HUDEP-2 (cell line): ENCODE measurements around the gene GP1BA.
A peak's percentile ranks its signal among the peaks of the same experiment; 100 is the strongest.
"Not testable (repeated sequence)": the region's sequence is repeated elsewhere in the genome, so short reads cannot be mapped to it uniquely, and the experiment has no call there.

Source experiments
- DNase-seq, 76 experiments: peaks; one replicate each; lab custom pipeline; 2025; ENCODE audit not compliant: unreplicated experiment in 76 of 76; lab: John Stamatoyannopoulos, UW

Gene GP1BA

DNA sequence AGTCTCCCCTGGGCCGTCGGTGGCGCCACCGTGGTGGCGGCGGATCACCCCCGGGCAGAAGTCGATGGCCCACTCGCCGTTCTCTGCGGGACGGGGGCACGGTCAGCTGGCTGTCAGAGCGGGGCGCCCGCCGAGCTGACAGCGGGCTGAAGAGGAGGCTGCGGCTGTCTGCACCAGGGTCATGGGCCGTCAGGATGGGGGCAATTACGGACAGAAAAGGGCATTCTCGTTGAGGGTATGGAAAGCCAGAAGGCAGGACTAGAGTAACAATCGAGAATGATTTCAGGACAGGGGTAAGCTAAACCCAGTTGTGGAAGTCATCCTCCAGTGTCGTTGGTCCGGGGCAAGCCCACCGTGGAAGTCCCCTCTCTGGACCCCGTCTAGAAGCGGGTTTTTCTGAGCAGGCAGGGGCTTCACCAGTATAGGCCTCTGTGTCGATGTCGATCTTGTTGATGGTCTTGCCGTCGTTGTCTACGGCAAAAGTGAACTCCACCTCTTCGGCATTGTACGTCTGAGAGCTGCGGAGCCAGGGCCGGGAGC, 30.9 kb upstream of the GP1BA start:
- DNase-seq, result no peak

DNA sequence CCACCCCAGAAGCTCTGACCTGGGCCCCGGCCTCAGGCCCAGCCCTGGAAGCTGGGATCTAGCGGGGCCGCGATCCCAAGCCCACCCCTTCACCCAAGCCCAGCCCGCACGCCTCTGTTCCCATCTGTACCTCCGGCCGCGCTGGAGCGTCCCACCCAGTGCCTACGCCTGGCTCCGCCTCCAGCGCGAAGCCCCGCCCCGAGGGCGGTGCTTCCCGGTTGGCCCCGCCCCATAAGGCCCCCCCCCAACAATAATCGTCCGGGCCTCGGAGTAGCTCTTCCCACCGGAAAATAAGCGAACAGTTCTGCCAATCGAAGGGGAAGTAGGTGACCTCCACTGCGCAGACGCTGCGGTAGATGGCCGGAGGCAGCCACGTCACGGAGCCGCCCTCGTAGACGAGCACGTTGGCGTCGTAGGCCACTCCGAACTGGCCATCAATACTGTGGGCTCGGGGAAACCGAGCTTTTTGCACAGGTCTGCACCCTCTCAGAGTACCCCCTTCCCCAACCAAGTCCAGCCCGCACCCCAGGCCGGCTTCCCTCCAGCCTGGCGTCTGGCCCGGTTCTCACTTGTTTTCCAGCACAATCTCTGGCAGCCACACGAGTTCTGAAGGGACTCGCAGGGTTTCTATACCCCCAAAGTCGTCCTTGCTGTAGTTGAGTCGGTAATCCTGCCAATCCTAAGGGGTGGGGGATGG, 30.3 kb upstream of the GP1BA start:
- DNase-seq, result no peak

DNA sequence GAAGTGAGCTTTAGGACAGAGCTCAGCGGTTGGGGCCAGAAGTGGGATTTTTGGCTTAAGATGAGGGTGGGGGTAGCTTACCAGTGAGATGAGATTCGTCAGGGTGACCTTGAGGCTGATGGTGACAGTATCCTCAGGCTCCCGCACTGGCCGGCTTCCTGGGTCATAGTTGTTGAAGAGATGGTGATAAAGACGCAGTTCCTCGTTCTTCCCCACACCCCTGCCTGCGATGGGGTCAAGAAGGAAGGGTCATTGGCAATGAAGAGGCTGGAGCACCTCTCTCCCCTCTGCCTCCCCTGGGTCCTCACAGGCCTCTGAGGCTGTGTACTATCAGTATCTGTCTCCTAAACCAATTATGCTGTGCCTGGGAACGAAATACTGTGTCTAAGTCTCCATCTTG, 29.5 kb upstream of the GP1BA start:
- no peak for DNase-seq

DNA sequence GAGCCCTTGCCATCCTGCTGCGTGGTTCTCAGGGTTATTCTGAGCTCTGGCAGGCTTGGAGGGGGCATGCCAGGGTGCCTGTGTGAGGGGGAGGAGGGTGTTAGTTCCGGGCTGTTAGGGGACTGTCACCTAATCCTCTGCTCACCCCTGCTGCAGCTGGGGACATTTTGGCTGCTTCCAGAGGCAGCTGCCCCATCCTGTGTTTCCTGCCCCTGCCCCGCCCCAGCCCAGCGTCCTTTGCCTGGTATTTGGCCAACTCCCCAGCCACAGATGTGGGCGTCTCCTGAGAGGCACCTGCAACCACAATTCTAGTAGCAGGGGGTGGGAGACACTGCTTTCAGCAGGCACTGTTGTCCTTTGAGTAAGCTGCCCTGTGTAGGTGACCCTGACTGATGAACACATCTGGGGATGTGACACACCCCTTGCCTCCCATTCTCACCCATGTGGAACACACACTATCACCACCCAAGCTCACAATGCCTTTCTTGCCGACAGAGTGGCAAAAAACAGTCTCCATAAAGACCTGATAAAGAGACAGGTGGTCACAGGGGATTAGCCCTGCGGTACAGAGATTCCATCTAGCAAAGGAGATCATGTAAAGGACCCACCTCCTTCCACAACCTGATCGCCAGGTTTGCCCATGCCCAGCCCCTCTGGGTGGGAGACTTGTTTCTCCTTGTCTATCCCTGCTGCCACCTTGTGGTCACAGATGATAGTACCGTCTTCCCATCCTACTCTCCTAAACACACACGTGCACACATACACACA, 28.8 kb upstream of the GP1BA start, which contains the start of gene CHRNE:
TSS of gene CHRNE (minus strand) at position 48 of the 768 bp plus-strand sequence. CDS start at position 13, 35 bp downstream.
- DNase-seq, result peak in 69 of 76 experiments; percentile 23 to 79 (median 55)

DNA sequence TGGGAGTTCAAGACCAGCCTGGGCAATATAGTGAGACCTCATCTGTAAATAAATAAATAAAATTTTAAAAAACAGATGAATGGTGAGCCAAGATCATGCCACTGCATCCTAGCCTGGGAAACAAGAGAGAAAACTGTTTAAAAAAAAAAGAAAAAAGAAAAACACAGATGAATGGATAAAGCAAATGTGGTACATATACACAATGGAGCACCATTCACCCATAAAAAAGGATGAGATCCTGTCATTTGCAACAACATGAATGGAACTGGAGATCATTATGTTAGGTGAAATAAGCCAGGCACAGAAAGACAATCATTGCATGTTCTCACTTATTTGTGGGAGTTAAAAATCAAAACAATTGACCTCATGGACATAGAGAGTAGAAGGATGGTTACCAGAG, 25.4 kb upstream of the GP1BA start:
- not testable (repeated sequence) for DNase-seq

DNA sequence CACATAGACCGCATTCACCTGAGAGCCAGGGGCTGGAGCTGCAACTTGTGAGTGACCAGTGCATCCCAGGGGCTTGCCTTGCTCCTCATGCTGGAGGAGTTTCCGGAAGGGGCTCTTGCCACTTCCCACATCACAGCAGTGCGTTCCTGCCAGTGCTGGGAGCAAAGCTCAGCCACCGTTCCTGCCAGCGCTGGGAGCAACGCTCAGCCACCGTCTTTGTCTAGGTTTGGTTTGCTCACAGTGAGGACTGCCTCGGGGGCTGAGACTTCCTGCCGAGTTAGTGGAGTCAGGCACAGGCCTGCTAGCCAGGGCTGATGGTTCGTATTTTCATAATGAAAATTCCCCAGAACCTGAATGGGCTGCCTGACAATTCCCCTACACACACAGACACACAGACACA, 23.8 kb upstream of the GP1BA start:
- no peak for DNase-seq

DNA sequence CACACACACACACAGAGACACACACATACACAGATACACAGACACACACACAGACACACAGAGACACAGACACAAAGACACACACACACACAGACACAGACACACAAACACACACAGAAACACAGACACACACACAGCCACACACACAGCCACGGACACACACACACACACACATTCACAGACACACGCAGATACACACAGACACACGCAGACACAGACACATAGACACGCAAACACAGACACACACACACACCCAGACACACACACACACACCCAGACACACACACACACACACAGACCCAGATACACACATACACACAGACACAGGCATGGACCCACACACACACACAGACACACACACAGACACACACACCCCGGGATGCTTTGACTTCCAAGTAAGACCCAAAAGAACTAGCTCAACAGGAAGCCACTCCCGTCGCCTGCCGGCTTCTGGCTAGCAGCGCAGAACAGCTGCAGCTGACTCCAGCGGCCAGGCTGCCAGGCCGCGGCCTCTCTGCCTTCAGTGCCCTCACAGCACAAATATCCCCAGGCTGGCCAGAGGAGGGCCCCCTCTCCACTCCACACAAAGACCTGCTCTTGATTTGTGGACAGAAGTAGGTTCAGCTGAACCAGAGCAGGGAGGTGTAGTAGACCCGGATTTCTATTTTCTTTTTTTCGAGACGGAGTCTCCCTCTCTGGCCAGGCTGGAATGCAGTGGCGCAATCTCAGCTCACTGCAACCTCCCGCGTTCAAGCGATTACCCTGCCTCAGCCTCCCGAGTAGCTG, 23.2 kb upstream of the GP1BA start:
- peak in 71 of 76 experiments; percentile 31 to 89 (median 70) for DNase-seq

DNA sequence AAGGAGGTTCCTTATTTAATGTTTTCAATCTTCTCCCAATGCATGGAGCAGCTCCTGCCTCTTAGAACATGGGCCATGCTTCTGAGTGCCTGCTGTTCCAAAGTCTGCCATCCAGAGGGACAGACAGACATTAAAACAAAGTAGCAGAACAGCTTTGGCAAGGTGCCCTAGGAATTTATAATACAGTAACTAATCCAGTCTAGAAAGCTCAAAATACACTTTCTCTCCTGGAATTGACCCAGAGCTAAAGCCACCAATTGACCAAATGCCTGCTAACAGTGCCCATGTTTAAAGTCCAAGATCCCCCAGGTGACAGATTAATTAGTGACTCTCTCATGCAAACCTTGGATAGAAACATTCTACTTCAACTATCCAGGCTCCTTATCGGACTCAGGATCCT, 18.1 kb upstream of the GP1BA start:
- DNase-seq, result no peak

DNA sequence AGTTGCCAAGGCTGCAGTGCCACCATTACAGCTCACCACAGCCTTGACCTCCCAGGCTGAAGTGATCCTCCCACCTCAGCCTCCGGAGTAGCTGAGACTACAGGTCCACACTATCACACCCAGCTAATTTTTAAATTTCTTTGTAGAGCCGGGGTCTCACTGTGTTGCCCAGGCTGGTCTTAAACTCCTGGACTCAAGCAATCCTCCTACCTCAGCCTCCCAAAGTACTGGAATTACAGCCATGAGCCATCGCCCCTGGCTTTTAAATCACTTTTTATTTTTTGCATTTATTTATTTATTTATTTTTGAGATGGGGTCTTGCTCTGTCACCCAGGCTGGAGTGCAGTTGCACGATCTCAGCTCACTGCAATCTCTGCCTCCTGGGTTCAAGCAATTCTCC, 17.5 kb upstream of the GP1BA start:
- DNase-seq, result not testable (repeated sequence)

DNA sequence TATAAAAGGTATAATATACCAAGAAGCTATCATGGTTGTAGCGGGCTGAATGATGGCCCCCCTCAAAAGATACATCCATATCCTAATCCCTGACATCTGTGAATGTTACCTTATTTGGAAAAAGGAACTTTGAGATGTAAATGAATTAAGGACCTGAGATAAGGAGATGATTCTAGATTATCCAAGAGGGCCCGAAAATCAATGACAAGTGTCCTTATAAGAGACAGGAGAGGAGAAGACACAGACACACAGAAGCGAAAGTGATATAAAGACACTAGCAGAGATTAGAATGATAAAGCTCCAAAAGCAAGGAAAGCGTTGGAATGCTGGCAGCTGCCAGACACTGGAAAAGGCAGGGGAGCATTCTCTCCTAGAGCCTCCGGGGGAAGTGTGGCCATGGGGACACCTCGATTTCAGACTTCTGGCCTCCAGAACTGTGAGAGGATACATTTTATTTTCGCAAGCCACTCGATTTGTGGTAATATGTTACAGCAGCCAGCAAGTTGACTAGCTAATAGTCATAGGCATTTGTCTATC, 12.5 kb upstream of the GP1BA start:
- DNase-seq, result no peak

DNA sequence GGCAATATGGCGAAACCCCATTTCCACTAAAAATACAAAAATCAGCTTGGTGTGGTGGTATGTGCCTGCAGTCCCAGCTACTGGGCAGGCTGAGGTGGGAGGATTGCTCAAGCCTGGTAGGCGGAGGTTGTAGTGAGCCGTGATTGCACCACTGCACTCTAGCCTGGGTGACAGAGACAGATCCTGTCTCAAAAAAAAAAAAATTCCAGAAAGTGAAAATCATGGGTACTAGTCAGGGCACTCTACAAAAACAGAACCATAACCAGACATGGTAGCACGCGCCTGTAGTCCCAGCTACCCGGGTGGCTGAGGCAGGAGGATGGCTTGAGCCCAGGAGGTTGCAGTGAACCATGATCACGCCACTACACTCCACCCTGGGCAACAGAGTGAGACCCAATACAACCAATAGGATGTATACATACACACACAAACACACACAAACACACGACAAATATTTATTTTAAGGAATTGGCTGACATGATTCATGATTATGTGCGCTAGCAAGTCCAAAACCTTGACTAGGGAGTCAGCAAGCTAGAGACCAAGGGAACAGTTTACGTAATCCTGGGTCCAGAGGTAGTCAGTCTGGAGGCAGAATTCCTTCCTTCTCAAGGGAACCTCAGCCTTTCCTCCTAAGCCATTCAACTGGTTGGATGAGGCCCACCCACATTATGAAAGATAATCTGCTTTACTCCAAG, 11.6 kb upstream of the GP1BA start:
- no peak for DNase-seq

DNA sequence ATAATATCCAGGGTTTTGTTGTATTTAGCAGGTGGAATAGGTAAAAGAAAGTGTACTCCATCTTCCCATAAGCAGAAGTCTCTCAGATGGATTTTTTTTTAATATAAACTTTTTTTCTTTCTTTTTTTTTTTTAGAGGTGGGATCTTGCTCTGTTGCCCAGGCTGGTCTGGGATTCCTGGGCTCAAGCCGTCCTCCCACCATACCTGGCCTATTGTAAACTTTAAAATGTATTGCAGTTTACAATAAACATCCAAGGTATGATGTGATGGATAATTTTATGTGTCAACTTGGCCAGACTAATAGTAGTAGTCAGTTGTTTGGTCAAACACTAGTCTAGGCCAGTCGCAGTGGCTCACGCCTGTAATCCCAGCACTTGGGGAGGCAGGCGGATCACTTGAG, 10.8 kb upstream of the GP1BA start:
- no peak for DNase-seq

DNA sequence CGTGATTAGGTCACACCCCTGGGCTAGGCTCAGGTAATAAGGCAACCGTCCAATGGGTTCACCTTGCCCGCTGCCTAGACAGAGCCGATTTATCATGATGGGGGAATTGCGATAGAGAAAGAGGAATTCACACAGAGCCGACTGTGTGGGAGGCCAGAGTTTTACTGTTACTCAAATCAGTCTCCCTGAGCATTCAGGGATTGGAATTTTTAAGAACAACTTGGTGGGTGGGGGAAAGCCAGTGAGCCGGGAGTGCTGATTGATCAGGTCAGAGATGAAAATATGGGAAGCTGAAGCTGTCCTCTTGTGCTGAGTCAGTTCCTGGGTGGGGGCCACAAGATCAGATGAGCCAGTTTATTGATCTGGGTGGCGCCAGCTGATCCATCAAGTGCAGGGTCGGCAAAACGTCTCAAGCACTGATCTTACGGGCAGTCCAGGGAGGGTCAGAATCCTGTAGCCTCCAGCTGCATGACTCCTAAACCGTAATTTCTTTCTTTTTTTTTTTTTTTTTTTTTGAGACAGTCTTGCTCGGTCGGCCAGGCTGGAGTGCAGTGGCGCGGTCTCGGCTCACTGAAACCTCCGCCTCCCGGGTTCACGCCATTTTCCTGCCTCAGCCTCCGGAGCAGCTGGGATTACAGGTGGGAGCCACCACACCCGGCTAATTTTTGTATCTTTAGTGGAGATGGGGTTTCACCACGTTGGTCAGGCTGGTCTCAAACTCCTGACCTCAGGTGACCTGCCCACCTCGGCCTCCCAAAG, 5.3 kb upstream of the GP1BA start:
- DNase-seq, result not testable (repeated sequence)

DNA sequence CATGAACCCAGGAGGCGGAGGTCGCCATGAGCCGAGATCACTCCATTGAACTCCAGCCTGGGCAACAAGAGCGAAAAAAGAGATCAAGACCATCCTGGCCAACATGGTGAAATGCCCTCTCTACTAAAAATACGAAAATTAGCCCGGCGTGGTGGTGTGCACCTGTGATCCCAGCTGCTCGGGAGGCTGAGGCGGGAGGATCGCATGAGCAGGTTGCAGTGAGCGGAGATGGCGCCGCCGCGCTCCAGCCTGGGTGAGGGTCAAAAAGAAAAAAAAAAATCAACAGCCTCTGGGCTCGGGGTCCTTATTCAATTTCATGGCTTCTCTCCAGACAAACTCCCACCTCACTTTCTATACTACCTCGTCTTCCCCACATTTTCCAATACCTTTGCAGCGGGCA, 3.2 kb upstream of the GP1BA start:
- DNase-seq, result no peak

DNA sequence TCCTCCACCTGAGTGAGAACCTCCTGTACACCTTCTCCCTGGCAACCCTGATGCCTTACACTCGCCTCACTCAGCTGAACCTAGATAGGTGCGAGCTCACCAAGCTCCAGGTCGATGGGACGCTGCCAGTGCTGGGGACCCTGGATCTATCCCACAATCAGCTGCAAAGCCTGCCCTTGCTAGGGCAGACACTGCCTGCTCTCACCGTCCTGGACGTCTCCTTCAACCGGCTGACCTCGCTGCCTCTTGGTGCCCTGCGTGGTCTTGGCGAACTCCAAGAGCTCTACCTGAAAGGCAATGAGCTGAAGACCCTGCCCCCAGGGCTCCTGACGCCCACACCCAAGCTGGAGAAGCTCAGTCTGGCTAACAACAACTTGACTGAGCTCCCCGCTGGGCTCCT, 679 bp downstream of the GP1BA start:
- DNase-seq, result no peak

DNA sequence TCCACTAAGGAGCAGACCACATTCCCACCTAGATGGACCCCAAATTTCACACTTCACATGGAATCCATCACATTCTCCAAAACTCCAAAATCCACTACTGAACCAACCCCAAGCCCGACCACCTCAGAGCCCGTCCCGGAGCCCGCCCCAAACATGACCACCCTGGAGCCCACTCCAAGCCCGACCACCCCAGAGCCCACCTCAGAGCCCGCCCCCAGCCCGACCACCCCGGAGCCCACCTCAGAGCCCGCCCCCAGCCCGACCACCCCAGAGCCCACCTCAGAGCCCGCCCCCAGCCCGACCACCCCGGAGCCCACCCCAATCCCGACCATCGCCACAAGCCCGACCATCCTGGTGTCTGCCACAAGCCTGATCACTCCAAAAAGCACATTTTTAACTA, 1.6 kb downstream of the GP1BA start:
- DNase-seq, result no peak

DNA sequence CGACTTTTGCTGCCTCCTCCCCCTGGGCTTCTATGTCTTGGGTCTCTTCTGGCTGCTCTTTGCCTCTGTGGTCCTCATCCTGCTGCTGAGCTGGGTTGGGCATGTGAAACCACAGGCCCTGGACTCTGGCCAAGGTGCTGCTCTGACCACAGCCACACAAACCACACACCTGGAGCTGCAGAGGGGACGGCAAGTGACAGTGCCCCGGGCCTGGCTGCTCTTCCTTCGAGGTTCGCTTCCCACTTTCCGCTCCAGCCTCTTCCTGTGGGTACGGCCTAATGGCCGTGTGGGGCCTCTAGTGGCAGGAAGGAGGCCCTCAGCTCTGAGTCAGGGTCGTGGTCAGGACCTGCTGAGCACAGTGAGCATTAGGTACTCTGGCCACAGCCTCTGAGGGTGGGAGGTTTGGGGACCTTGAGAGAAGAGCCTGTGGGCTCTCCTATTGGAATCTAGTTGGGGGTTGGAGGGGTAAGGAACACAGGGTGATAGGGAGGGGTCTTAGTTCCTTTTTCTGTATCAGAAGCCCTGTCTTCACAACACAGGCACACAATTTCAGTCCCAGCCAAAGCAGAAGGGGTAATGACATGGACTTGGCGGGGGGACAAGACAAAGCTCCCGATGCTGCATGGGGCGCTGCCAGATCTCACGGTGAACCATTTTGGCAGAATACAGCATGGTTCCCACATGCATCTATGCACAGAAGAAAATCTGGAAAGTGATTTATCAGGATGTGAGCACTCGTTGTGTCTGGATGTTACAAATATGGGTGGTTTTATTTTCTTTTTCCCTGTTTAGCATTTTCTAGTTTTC, 2.3 kb downstream of the GP1BA start:
- DNase-seq, result peak in 15 of 76 experiments; percentile 4 to 54 (median 20)

DNA sequence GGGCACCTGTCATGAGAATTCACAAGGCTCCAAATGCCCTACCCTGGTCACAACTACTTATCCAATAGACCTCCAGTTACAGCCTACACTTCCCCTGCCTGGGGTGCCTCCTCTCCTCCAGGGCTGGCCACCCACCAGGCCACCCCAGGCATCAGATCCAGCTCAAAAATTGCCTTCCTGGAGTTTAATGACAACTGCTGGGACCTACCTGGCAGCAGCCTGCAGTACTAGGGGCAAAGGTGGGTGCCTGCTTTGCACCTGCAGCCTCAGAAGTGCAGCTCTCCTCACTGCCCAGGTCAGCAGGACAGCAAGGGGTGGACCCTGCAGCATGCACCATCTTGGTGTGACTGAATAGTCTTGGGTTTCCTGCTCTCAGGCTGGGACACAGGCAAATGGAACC, 3.6 kb downstream of the GP1BA start:
- no peak for DNase-seq

DNA sequence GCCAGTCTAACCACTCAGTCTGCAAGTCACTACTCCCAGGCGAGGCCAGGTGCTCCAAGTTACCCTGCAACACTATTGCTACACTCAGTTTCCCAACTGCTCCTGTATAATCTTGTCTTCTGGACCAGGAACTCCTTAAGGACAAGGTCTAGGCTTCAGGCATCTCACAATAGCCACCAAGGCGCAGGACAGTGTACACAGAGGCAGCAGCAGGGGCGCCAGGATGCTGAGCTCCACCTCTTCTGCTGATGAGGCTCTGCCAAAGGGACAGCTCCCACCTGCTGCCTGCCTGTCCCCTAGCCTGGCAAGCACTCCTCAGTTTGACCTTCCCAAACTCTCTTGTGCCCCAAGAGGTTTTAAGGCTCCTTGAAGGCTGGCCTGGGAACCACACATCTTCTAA, 4.4 kb downstream of the GP1BA start:
- DNase-seq, result no peak
